ENCODE results near the gene VWA3A. TPM values are rescaled to one million over a fixed set of nuclear protein-coding genes. Genes with fewer than 3 reads are reported as not detected.
"Not testable (repeated sequence)": the region's sequence is repeated elsewhere in the genome, so short reads cannot be mapped to it uniquely, and the experiment has no call there.

VWA3A gene, protein sequence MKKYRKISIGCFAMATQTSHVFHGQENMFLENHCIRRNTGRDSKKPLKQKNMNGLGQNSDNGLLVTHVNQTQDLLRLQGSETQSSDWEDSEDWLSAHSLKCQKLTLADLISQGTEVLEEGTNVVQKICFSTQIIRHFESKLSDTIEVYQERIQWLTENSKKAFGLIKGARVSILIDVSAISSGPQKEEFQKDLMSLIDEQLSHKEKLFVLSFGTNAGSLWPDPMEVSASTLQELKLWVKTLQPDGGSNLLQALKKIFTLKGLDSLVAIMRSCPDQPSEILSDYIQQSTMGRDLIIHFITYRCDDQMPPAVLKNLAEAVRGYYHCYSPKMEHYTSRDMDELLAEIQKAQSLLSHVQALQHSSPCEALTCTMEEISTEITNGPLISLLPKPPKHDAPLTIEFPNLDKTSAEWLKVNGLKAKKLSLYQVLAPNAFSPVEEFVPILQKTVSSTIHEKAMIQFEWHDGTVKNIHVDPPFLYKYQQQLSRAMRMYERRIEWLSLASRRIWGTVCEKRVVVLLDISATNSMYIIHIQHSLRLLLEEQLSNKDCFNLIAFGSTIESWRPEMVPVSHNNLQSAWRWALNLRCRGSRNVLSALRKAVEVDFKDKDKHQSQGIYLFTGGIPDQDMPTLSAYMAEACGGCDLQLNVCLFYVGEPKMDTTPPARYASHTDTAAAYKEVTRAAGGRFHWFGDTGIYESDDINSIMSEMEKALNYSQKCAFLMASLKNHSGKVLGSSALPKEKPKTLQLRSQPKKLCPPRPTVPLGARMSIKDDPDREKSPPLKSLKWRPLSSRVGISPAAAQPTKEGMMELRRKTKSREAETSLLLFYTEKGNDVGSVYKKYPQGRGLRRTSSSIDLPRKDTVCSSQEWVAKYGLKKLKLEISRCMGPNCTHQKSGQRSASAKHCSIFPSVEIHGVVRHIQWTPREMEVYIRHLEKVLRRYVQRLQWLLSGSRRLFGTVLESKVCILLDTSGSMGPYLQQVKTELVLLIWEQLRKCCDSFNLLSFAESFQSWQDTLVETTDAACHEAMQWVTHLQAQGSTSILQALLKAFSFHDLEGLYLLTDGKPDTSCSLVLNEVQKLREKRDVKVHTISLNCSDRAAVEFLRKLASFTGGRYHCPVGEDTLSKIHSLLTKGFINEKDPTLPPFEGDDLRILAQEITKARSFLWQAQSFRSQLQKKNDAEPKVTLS
- total RNA-seq (under 1 TPM; 0.19 to 0.84 (median 0.32) TPM), polyA plus RNA-seq (not detected), total RNA-seq (0.81 reads per million)

- H3K4me1 ChIP-seq (ENCODE audit: control insufficient read depth in 2 of 2, insufficient read depth in 2 of 2, low read length in 2 of 2): no peaks in the 10 kb centered on the region
- no peak within 1 kb of the TSS for H3K27ac ChIP-seq (ENCODE audit: low read depth, low read length)
- no peak for ATAC-seq
- POLR2A ChIA-PET: interaction anchor here (0.6 kb wide), 1 partner anchor 104 kb away, joined by 4 read pairs; no protein-coding TSS in a partner anchor
- Mint-ChIP-seq H3K27ac (peak within 1 kb of the TSS in 1 of 9 donors; percentile 49), H3K4me3 (no peak within 1 kb of the TSS), H3K9me3 (no peaks in the 10 kb centered on the region), H3K4me1 (no peaks in the 10 kb centered on the region), H3K36me3 (peaks cover 0 to 4% (median 0%) of the 10 kb centered on the region in 5 donors), H3K27me3 (peaks cover 5 to 13% (median 9%) of the 10 kb centered on the region in 5 donors)
- no peaks in the 10 kb centered on the region for H3K9me3 ChIP-seq (ENCODE audit: control insufficient read depth in 2 of 3, low read length in 3 of 3)
- DNase-seq: no peak
- CTCF ChIA-PET: interaction anchor here (0.6 to 1.0 kb wide), 2 partner anchors 14 to 1282 kb away, joined by 3 to 4 read pairs; no protein-coding TSS in a partner anchor
- no peaks in the 10 kb centered on the region for H3K27me3 ChIP-seq (ENCODE audit: control insufficient read depth in 2 of 2, insufficient read depth in 2 of 2, low read length in 2 of 2)
- intact Hi-C loops (cut with micrococcal nuclease): no loop called here
- no peak within 1 kb of the TSS for H3K4me3 ChIP-seq (ENCODE audit: low read length)
- no peaks in the 10 kb centered on the region for H3K36me3 ChIP-seq (ENCODE audit: control insufficient read depth in 2 of 3, insufficient read depth in 3 of 3, low read length in 3 of 3)
Measured at GRCh38 chr16:22092143-22092933, at the start of gene VWA3A. Gene VWA3A (plus strand): TSS chr16:22092541. CDS start chr16:22092638, 97 bp downstream.

DNA sequence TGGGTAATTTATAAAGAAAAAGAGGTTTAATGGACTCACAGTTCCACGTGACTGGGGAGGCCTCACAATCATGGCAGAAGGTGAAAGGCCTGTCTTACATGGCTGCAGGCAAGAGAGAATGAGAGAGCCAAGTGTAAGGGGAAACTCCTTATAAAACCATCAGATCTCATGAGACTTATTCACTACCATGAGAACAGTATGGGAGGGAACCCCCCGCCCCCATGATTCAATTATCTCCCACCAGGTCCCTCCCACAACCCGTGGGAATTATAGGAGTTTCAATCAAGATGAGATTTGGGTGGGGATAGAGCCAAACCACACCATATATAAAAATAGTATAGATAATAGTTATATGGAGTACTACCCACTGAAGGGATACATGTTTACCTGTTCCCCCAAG is 48.5 kb upstream of the VWA3A start:
- H3K27ac Mint-ChIP-seq; DNase-seq; CTCF ChIA-PET; POLR2A ChIA-PET; H3K4me3 Mint-ChIP-seq; H3K36me3 Mint-ChIP-seq; intact Hi-C loops (cut with micrococcal nuclease); H3K27me3 ChIP-seq (ENCODE audit: control insufficient read depth in 2 of 2, insufficient read depth in 2 of 2, low read length in 2 of 2); H3K9me3 ChIP-seq (ENCODE audit: control insufficient read depth in 2 of 3, low read length in 3 of 3); ATAC-seq; H3K4me3 ChIP-seq (ENCODE audit: low read length); H3K27me3 Mint-ChIP-seq; H3K36me3 ChIP-seq (ENCODE audit: control insufficient read depth in 2 of 3, insufficient read depth in 3 of 3, low read length in 3 of 3); H3K9me3 Mint-ChIP-seq; H3K4me1 ChIP-seq (ENCODE audit: control insufficient read depth in 2 of 2, insufficient read depth in 2 of 2, low read length in 2 of 2); H3K4me1 Mint-ChIP-seq; H3K27ac ChIP-seq (ENCODE audit: low read depth, low read length): not testable (repeated sequence)

GRCh38 chr16:22045888-22046287 is 46.5 kb upstream of the VWA3A start:
- POLR2A ChIA-PET; CTCF ChIA-PET; H3K4me3 Mint-ChIP-seq; H3K9me3 ChIP-seq (ENCODE audit: control insufficient read depth in 2 of 3, low read length in 3 of 3); H3K9me3 Mint-ChIP-seq; H3K36me3 Mint-ChIP-seq; H3K4me1 ChIP-seq (ENCODE audit: control insufficient read depth in 2 of 2, insufficient read depth in 2 of 2, low read length in 2 of 2); H3K27me3 Mint-ChIP-seq; intact Hi-C loops (cut with micrococcal nuclease); ATAC-seq; H3K27ac Mint-ChIP-seq; H3K36me3 ChIP-seq (ENCODE audit: control insufficient read depth in 2 of 3, insufficient read depth in 3 of 3, low read length in 3 of 3); H3K27ac ChIP-seq (ENCODE audit: low read depth, low read length); H3K4me3 ChIP-seq (ENCODE audit: low read length); H3K4me1 Mint-ChIP-seq; H3K27me3 ChIP-seq (ENCODE audit: control insufficient read depth in 2 of 2, insufficient read depth in 2 of 2, low read length in 2 of 2); DNase-seq: not testable (repeated sequence)

GRCh38 chr16:22050963-22051362 is 41.4 kb upstream of the VWA3A start:
- no peaks in the 10 kb centered on the region for H3K9me3 ChIP-seq (ENCODE audit: control insufficient read depth in 2 of 3, low read length in 3 of 3)
- intact Hi-C loops (cut with micrococcal nuclease): no loop called here
- H3K4me1 Mint-ChIP-seq: peaks cover 11 to 25% (median 18%) of the 10 kb centered on the region in 7 donors
- peaks cover 0 to 11% (median 5%) of the 10 kb centered on the region in 5 donors for H3K36me3 Mint-ChIP-seq
- no peak overlapping the region for H3K27ac ChIP-seq (ENCODE audit: low read depth, low read length)
- H3K4me3 ChIP-seq (ENCODE audit: low read length): no peak overlapping the region
- H3K36me3 ChIP-seq (ENCODE audit: control insufficient read depth in 2 of 3, insufficient read depth in 3 of 3, low read length in 3 of 3): no peaks in the 10 kb centered on the region
- H3K27me3 ChIP-seq (ENCODE audit: control insufficient read depth in 2 of 2, insufficient read depth in 2 of 2, low read length in 2 of 2): no peaks in the 10 kb centered on the region
- no peak overlapping the region for H3K27ac Mint-ChIP-seq
- ChIA-PET CTCF (interaction anchor here (0.6 to 0.9 kb wide), 3 partner anchors 27 to 188 kb away, joined by 3 read pairs; no protein-coding TSS in a partner anchor), POLR2A (interaction anchor here (0.7 kb wide), 1 partner anchor 44 kb away, joined by 4 read pairs; no protein-coding TSS in a partner anchor)
- H3K4me3 Mint-ChIP-seq: no peak overlapping the region
- DNase-seq (no peak), ATAC-seq (no peak)
- no peaks in the 10 kb centered on the region for H3K9me3 Mint-ChIP-seq
- no peaks in the 10 kb centered on the region for H3K4me1 ChIP-seq (ENCODE audit: control insufficient read depth in 2 of 2, insufficient read depth in 2 of 2, low read length in 2 of 2)
- H3K27me3 Mint-ChIP-seq: no peaks in the 10 kb centered on the region

DNA sequence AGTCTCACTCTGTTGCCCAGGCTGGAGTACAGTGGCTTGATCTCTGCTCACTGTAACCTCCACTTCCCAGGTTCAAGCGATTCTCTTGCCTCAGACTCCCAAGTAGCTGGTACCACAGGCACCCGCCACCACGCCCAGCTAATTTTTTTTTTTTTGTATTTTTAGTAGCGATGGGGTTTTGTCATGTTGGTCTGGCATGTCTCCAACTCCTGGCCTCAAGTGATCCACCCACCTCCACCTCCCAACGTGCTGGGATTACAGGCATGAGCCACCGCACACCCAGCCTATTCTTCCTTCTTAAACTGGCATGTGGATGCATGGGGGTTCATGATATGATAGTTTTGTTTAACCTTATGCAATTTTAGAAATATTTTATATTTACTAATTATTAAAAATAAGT is 39.4 kb upstream of the VWA3A start:
- Mint-ChIP-seq H3K4me3 (no peak overlapping the region), H3K4me1 (peaks cover 11 to 25% (median 19%) of the 10 kb centered on the region in 7 donors), H3K9me3 (no peaks in the 10 kb centered on the region), H3K27me3 (no peaks in the 10 kb centered on the region), H3K36me3 (peaks cover 0 to 14% (median 11%) of the 10 kb centered on the region in 5 donors), H3K27ac (peak overlapping the region in 1 of 9 donors; percentile 34)
- Histone ChIP-seq H3K4me1 (ENCODE audit: control insufficient read depth in 2 of 2, insufficient read depth in 2 of 2, low read length in 2 of 2) (no peaks in the 10 kb centered on the region), H3K4me3 (ENCODE audit: low read length) (no peak overlapping the region), H3K9me3 (ENCODE audit: control insufficient read depth in 2 of 3, low read length in 3 of 3) (no peaks in the 10 kb centered on the region), H3K27ac (ENCODE audit: low read depth, low read length) (no peak overlapping the region), H3K36me3 (ENCODE audit: control insufficient read depth in 2 of 3, insufficient read depth in 3 of 3, low read length in 3 of 3) (no peaks in the 10 kb centered on the region), H3K27me3 (ENCODE audit: control insufficient read depth in 2 of 2, insufficient read depth in 2 of 2, low read length in 2 of 2) (no peaks in the 10 kb centered on the region)
- ChIA-PET POLR2A (no interaction called here), CTCF (no interaction called here)
- no peak for DNase-seq
- no peak for ATAC-seq
- intact Hi-C loops (cut with micrococcal nuclease): no loop called here

GRCh38 chr16:22053921-22054341 is 38.4 kb upstream of the VWA3A start:
- ChIA-PET POLR2A (no interaction called here), CTCF (no interaction called here)
- Histone ChIP-seq H3K4me3 (ENCODE audit: low read length) (no peak overlapping the region), H3K36me3 (ENCODE audit: control insufficient read depth in 2 of 3, insufficient read depth in 3 of 3, low read length in 3 of 3) (no peaks in the 10 kb centered on the region), H3K9me3 (ENCODE audit: control insufficient read depth in 2 of 3, low read length in 3 of 3) (no peaks in the 10 kb centered on the region), H3K27me3 (ENCODE audit: control insufficient read depth in 2 of 2, insufficient read depth in 2 of 2, low read length in 2 of 2) (no peaks in the 10 kb centered on the region), H3K4me1 (ENCODE audit: control insufficient read depth in 2 of 2, insufficient read depth in 2 of 2, low read length in 2 of 2) (no peaks in the 10 kb centered on the region), H3K27ac (ENCODE audit: low read depth, low read length) (no peak overlapping the region)
- peaks cover 11 to 31% (median 24%) of the 10 kb centered on the region in 7 donors for H3K4me1 Mint-ChIP-seq
- no peak overlapping the region for H3K27ac Mint-ChIP-seq
- no peak for ATAC-seq
- H3K4me3 Mint-ChIP-seq: no peak overlapping the region
- H3K9me3 Mint-ChIP-seq: peaks cover 0 to 4% (median 0%) of the 10 kb centered on the region in 11 donors
- no peaks in the 10 kb centered on the region for H3K27me3 Mint-ChIP-seq
- intact Hi-C loops (cut with micrococcal nuclease): no loop called here
- no peak for DNase-seq
- peaks cover 0 to 18% (median 16%) of the 10 kb centered on the region in 5 donors for H3K36me3 Mint-ChIP-seq

Measured in naive thymus-derived CD4-positive, alpha-beta T cell (primary cell).